Neural progenitor cell (in vitro differentiated cells): ENCODE data around the gene EFCAB11.

Source experiments
- CTCF ChIP-seq: fragments of 200-600 bp; sonication (generic); IDR thresholded peaks from 2 replicates; pipeline ENCODE4 v1.5.1; 2017; ENCODE audit warnings: antibody characterized with exemption, mild to moderate bottlenecking
- EZH2 ChIP-seq: fragments of 200-600 bp; sonication (generic); IDR thresholded peaks from 2 replicates; pipeline ENCODE4 v1.6.1; 2017; ENCODE audit warnings: antibody characterized with exemption, mild to moderate bottlenecking, moderate library complexity

- TF ChIP-seq CTCF (no peak), EZH2 (no peak)
Observed at GRCh38 chr14:89775151-89775550, 179.4 kb downstream of the EFCAB11 start.
